Ovary (tissue), 9 donors: ENCODE results near the gene COPE. TPM values are rescaled to one million over a fixed set of nuclear protein-coding genes. Genes with fewer than 3 reads are reported as not detected.
A peak's percentile ranks its signal among the peaks of the same experiment; 100 is the strongest.
"Not testable (repeated sequence)": the region's sequence is repeated elsewhere in the genome, so short reads cannot be mapped to it uniquely, and the experiment has no call there.

Source experiments
- DNase-seq, 5 donors: peaks; one replicate each; pipeline ENCODE4 v3.0.0-alpha.2; 2019 to 2020
- H3K27ac ChIP-seq, 2 donors: fragments of 200-600 bp; one replicate each; pipeline versions ENCODE4 v1.5.1 to v1.8.0; 2019 to 2022
- H3K27me3 ChIP-seq: fragments of 200-600 bp; one replicate; pipeline ENCODE4 v1.8.0; 2022
- H3K36me3 ChIP-seq: fragments of 200-600 bp; sonication (generic); one replicate; pipeline ENCODE4 v1.5.1; 2019
- H3K4me1 ChIP-seq: one replicate; pipeline ENCODE4 v1.8.1; 2013; ENCODE audit warnings: mild to moderate bottlenecking, moderate library complexity; ENCODE audit not compliant: insufficient read depth
- H3K4me3 ChIP-seq: fragments of 200-600 bp; sonication (generic); one replicate; pipeline ENCODE4 v1.5.1; 2017
- H3K9me3 ChIP-seq, 2 donors: fragments of 200-600 bp in 1 of 2; sonication (generic) in 1 of 2; one replicate each; pipeline versions ENCODE4 v1.5.1 to v1.8.1; 2013 to 2019; ENCODE audit warnings: mild to moderate bottlenecking in 1 of 2, moderate library complexity in 1 of 2
- CTCF ChIP-seq, 3 donors: fragments of 450-650 bp in 2 of 3; fragments of 200-600 bp in 1 of 3; IDR thresholded peaks; one replicate each; pipeline versions ENCODE4 v1.5.1 to v1.8.0; 2016 to 2022; ENCODE audit warnings: antibody characterized with exemption in 3 of 3, mild to moderate bottlenecking in 1 of 3
- EP300 ChIP-seq: sonication (generic); formaldehyde crosslinking; IDR thresholded peaks from one replicate; pipeline ENCODE4 v1.6.1; 2017; ENCODE audit warnings: antibody characterized with exemption
- POLR2A ChIP-seq: fragments of 450-650 bp; IDR thresholded peaks from one replicate; pipeline ENCODE4 v1.6.1; 2017; ENCODE audit warnings: antibody characterized with exemption, mild to moderate bottlenecking, moderate library complexity
- WGBS, 3 donors: extraction: QIAGEN DNeasy Blood & Tissue Kit in 1 of 3; methylation state at CpG; one replicate each; pipeline versions ENCODE4 v1.1.5 to v1.1.7; 2013 to 2017; 5-methylcytosine and 5-hydroxymethylcytosine counted together
- intact Hi-C, 4 donors: fragments of 100-400 bp; cut with DNase I; formaldehyde crosslinking; loops; one replicate each; pipeline versions ENCODE4 v1.11.0 to v1.15.1; 2022 to 2023
- polyA plus RNA-seq, 2 donors: library from polyadenylated mRNA; stranded (reverse); fragments of 200-250 nt in 1 of 2; fragments of 350-450 nt in 1 of 2; fragmentation: Illumina TruSeq in 1 of 2; extraction: RNeasy Lipid Tissue Mini Kit (QIAGEN cat#74804) in 1 of 2; gene quantifications; one replicate each; pipeline ENCODE4 v1.2.3, GENCODE V29; 2013 to 2014
- total RNA-seq, 7 donors: library from RNA; depleted of rRNA in 2 of 7; stranded (reverse); fragments of >200 nt in 2 of 7; fragmentation: NEBNext Ultra II Directional in 3 of 7; extraction: Animal tissue kit (Norgen Biotek cat#: 25700) in 3 of 7; gene quantifications; one replicate each; pipeline versions ENCODE4 v1.1.0 to v1.2.4, GENCODE V29; 2016 to 2023
- donor health status: DM: no; HTN: no; CAD: no; lungs with moderate emphysema.
- donor health status: DM: no; HTN: no; CAD: no.
- donor health status: Bipolar disorder and iron deficiency.
- donor health status: DM: yes; HTN: yes; CAD: no.
- donor health status: DM: no; HTN: no; CAD: no.
- donor health status: DM: yes; HTN: yes; CAD: no.

Gene COPE
- total and polyA plus RNA-seq, 9 donors: 11.3 to 140 (median 115) TPM

- no peaks in the 10 kb centered on the region for H3K9me3 ChIP-seq
- no peaks in the 10 kb centered on the region for H3K4me1 ChIP-seq
- 86 to 90% (median 89%) methylated on average over 19 to 25 of the region's 25 CpGs for WGBS, 3 donors
- H3K27ac ChIP-seq: no peak overlapping the region
- no peak overlapping the region for H3K4me3 ChIP-seq
- no peaks in the 10 kb centered on the region for H3K36me3 ChIP-seq
- DNase-seq: peak in 1 of 5 donors; percentile 18
- TF ChIP-seq CTCF (IDR thresholded peaks at IDR 0.05): no peak
- TF ChIP-seq EP300: no peak
- TF ChIP-seq POLR2A: no peak
- H3K27me3 ChIP-seq: no peaks in the 10 kb centered on the region
- intact Hi-C loops: no loop called here
Measured at GRCh38 chr19:18904334-18905057, 14.7 kb downstream of the COPE start.

- no peak overlapping the region for H3K4me3 ChIP-seq
Measured at GRCh38 chr19:18903156-18904037, 15.8 kb downstream of the COPE start.

GRCh38 chr19:18902519-18902918 lies 16.7 kb downstream of the COPE start:
- intact Hi-C loops, H3K4me3 ChIP-seq, H3K27ac ChIP-seq, H3K36me3 ChIP-seq, DNase-seq, H3K27me3 ChIP-seq, H3K9me3 ChIP-seq, H3K4me1 ChIP-seq: not testable (repeated sequence)
- 92 to 99% (median 94%) methylated on average over 5 of the region's 5 CpGs for WGBS, 3 donors

More at GRCh38 chr19:18903156-18904037, 15.8 kb downstream of the COPE start:
- Histone ChIP-seq H3K27me3 (no peaks in the 10 kb centered on the region), H3K36me3 (no peaks in the 10 kb centered on the region), H3K9me3 (no peaks in the 10 kb centered on the region), H3K4me1 (no peaks in the 10 kb centered on the region), H3K27ac (no peak overlapping the region)
- 86 to 88% (median 87%) methylated on average over 29 of the region's 29 CpGs for WGBS, 3 donors
- intact Hi-C loops: no loop called here
- peak in 2 of 5 donors; percentile 18 to 20 for DNase-seq
- no peak for TF ChIP-seq EP300
- no peak for TF ChIP-seq CTCF (IDR thresholded peaks at IDR 0.05)
- no peak for TF ChIP-seq POLR2A

GRCh38 chr19:18901491-18901890 lies 17.7 kb downstream of the COPE start:
- no peak for DNase-seq
- intact Hi-C loops: no loop called here
- no peaks in the 10 kb centered on the region for H3K9me3 ChIP-seq
- no peak overlapping the region for H3K27ac ChIP-seq
- H3K36me3 ChIP-seq: no peaks in the 10 kb centered on the region
- peaks cover under 1% of the 10 kb centered on the region for H3K4me1 ChIP-seq
- H3K4me3 ChIP-seq: no peak overlapping the region
- H3K27me3 ChIP-seq: no peaks in the 10 kb centered on the region
- WGBS, 3 donors: 85 to 92% (median 91%) methylated on average over 7 of the region's 7 CpGs
- TF ChIP-seq CTCF (IDR thresholded peaks at IDR 0.05) (no peak), POLR2A (no peak), EP300 (no peak)
